ENCODE measurements around the gene GMDS.

GMDS gene

GRCh38 chr6:1624058-1624850 is 621.2 kb downstream of the GMDS start:
- no peak for DNase-seq (ENCODE audit: low read depth in 2 of 2)
- TF ChIP-seq, protein P1, sequence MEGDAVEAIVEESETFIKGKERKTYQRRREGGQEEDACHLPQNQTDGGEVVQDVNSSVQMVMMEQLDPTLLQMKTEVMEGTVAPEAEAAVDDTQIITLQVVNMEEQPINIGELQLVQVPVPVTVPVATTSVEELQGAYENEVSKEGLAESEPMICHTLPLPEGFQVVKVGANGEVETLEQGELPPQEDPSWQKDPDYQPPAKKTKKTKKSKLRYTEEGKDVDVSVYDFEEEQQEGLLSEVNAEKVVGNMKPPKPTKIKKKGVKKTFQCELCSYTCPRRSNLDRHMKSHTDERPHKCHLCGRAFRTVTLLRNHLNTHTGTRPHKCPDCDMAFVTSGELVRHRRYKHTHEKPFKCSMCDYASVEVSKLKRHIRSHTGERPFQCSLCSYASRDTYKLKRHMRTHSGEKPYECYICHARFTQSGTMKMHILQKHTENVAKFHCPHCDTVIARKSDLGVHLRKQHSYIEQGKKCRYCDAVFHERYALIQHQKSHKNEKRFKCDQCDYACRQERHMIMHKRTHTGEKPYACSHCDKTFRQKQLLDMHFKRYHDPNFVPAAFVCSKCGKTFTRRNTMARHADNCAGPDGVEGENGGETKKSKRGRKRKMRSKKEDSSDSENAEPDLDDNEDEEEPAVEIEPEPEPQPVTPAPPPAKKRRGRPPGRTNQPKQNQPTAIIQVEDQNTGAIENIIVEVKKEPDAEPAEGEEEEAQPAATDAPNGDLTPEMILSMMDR (IDR thresholded peaks at IDR 0.05; ENCODE audit: low read depth, low read length) = no peak
- H3K4me3 ChIP-seq (replicated peaks in 1 of 2; ENCODE audit: low read depth in 2 of 2, low read length in 2 of 2) = peak overlapping the region; percentile 64 to 69

- no peak for DNase-seq (ENCODE audit: low read depth in 2 of 2)
- TF ChIP-seq, protein P1 (IDR thresholded peaks at IDR 0.05; ENCODE audit: low read depth, low read length) = no peak
- H3K4me3 ChIP-seq (replicated peaks in 1 of 2; ENCODE audit: low read depth in 2 of 2, low read length in 2 of 2) = no peak overlapping the region
Observed at GRCh38 chr6:1623769-1624057, 621.7 kb downstream of the GMDS start.

GRCh38 chr6:1622851-1623768 is 622.3 kb downstream of the GMDS start:
- no peak overlapping the region for H3K4me3 ChIP-seq (replicated peaks in 1 of 2; ENCODE audit: low read depth in 2 of 2, low read length in 2 of 2)
- TF ChIP-seq, protein P1 (IDR thresholded peaks at IDR 0.05; ENCODE audit: low read depth, low read length) = no peak
- DNase-seq (ENCODE audit: low read depth in 2 of 2) = no peak

- TF ChIP-seq, protein P1 (IDR thresholded peaks at IDR 0.05; ENCODE audit: low read depth, low read length) = no peak
- DNase-seq (ENCODE audit: low read depth in 2 of 2) = no peak
- no peak overlapping the region for H3K4me3 ChIP-seq (replicated peaks in 1 of 2; ENCODE audit: low read depth in 2 of 2, low read length in 2 of 2)
Observed at GRCh38 chr6:1622220-1622850, 623.1 kb downstream of the GMDS start.

DNA sequence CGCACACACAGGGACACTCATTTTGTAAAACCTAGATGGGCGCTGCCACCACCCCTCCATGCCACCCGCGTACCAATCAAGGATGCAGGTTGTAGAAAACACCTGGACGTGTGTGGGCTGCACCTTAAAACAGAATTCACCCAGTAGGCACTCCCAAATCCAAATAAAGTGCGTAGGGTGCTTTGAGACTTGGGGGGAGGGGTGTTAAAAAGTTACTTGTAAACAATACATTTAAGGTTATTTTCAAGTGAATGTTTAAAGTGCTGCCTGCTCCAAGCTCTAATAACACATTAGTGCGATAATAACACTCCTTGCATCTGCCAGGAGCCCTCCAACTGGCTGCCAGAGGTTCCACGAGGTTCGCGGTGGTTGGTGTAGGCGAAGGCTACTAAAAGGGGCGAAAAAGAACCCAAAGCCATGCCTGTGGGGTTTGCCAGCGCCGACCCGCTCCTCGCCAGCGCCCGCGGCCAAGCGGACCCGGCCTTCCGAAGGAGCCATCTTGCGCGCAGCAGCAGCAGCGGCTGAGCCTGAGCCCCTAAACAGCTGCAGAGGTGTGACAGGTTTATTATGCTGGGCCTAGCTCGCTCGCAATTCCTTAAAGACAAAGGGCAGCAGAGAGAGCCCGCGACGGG is 624.2 kb downstream of the GMDS start:
- TF ChIP-seq, protein P1 (IDR thresholded peaks at IDR 0.05; ENCODE audit: low read depth, low read length) = no peak
- H3K4me3 ChIP-seq (replicated peaks in 1 of 2; ENCODE audit: low read depth in 2 of 2, low read length in 2 of 2) = no peak overlapping the region
- DNase-seq (ENCODE audit: low read depth in 2 of 2) = no peak

DNA sequence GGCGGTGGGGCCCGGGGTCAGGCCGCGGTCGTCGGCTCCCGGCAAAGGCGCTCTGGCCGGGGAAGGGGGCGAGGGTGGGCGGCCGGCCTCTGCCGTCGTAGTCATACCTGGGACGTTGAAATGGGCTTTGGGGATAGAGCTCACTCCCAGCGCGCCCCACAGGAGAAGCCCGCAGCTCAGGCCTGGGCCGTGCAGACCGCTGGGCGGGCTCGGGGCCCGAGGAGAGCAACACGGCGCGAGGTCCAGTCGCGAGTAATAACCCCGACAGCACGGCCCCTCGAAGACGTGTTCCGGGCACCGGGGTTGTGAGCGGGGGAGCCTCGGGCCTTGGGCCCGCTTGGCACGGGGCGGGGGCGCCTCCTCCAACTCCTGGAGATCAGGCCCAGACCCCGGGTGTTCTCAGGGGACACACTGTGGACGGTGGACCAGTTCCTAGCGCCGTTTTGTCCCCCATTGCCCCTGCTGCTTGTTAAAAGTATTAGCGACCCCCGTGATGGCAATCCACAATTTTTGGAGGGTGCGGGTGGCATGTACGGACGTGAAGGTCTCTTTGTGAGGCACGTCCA is 624.8 kb downstream of the GMDS start:
- no peak for DNase-seq (ENCODE audit: low read depth in 2 of 2)
- no peak overlapping the region for H3K4me3 ChIP-seq (replicated peaks in 1 of 2; ENCODE audit: low read depth in 2 of 2, low read length in 2 of 2)
- TF ChIP-seq, protein P1 (IDR thresholded peaks at IDR 0.05; ENCODE audit: low read depth, low read length) = no peak
